H9 (cell line): ENCODE measurements around the gene SLC5A12. TPM values are rescaled to one million over a fixed set of nuclear protein-coding genes. Genes with fewer than 3 reads are reported as not detected.

Experiments
- DNase-seq: peaks from one replicate; pipeline ENCODE4 v3.0.0-alpha.2; 2017
- H2AFZ ChIP-seq: one replicate; pipeline ENCODE4 v1.6.1; 2013; ENCODE audit warnings: mild to moderate bottlenecking, low read length, control low read depth, moderate library complexity
- H2AK5ac ChIP-seq: 2 replicates; pipeline ENCODE4 v1.6.1; 2013; ENCODE audit warnings: low read length, control low read depth, mixed read lengths; ENCODE audit not compliant: insufficient read length
- H2BK120ac ChIP-seq: one replicate; pipeline ENCODE4 v1.6.1; 2013; ENCODE audit warnings: low read depth, mild to moderate bottlenecking, low read length, control low read depth, inconsistent platforms; ENCODE audit not compliant: poor library complexity, severe bottlenecking
- H2BK12ac ChIP-seq: 2 replicates; pipeline ENCODE4 v1.6.1; 2013; ENCODE audit warnings: low read length, control low read depth, mixed read lengths, low read depth; ENCODE audit not compliant: insufficient read length
- H2BK15ac ChIP-seq: 2 replicates; pipeline ENCODE4 v1.6.1; 2013; ENCODE audit warnings: low read depth, low read length, control low read depth
- H2BK20ac ChIP-seq: one replicate; pipeline ENCODE4 v1.6.1; 2013; ENCODE audit warnings: low read depth, mild to moderate bottlenecking, low read length, control low read depth, inconsistent platforms; ENCODE audit not compliant: poor library complexity, severe bottlenecking
- H2BK5ac ChIP-seq: 2 replicates; pipeline ENCODE4 v1.6.1; 2013; ENCODE audit warnings: low read length, control low read depth, mixed read lengths; ENCODE audit not compliant: insufficient read length
- H3K14ac ChIP-seq: 2 replicates; pipeline ENCODE4 v1.6.1; 2013; ENCODE audit warnings: low read length, control low read depth; ENCODE audit not compliant: insufficient read depth
- H3K18ac ChIP-seq: 2 replicates; pipeline ENCODE4 v1.6.1; 2013; ENCODE audit warnings: low read depth, mild to moderate bottlenecking, mixed read lengths, low read length, control low read depth; ENCODE audit not compliant: insufficient read length
- H3K23ac ChIP-seq: 2 replicates; pipeline ENCODE4 v1.6.1; 2013; ENCODE audit warnings: low read length, control low read depth, mixed read lengths, low read depth; ENCODE audit not compliant: insufficient read length
- H3K23me2 ChIP-seq: 2 replicates; pipeline ENCODE4 v1.6.1; 2013; ENCODE audit warnings: low read depth, mild to moderate bottlenecking, mixed read lengths, low read length, control low read depth; ENCODE audit not compliant: insufficient read length, poor library complexity, severe bottlenecking
- H3K27ac ChIP-seq: 2 replicates; pipeline ENCODE4 v1.5.1; 2013; ENCODE audit warnings: low read length, control low read depth, mixed read lengths, low read depth; ENCODE audit not compliant: insufficient read length
- H3K27me3 ChIP-seq: 2 replicates; pipeline ENCODE4 v1.6.1; 2013; ENCODE audit warnings: low read length, control low read depth, inconsistent platforms; ENCODE audit not compliant: insufficient read depth
- H3K4ac ChIP-seq: 2 replicates; pipeline ENCODE4 v1.6.1; 2013; ENCODE audit warnings: low read depth, mild to moderate bottlenecking, control low read depth, inconsistent platforms, low read length, moderate library complexity
- H3K4me1 ChIP-seq: 2 replicates; pipeline ENCODE4 v1.6.1; 2013; ENCODE audit warnings: low read length, control low read depth, inconsistent platforms; ENCODE audit not compliant: insufficient read depth
- H3K4me2 ChIP-seq: 2 replicates; pipeline ENCODE4 v1.6.1; 2013; ENCODE audit warnings: low read length, control low read depth, mixed read lengths; ENCODE audit not compliant: insufficient read length, insufficient read depth
- H3K56ac ChIP-seq: 2 replicates; pipeline ENCODE4 v1.6.1; 2013; ENCODE audit warnings: low read depth, mild to moderate bottlenecking, mixed read lengths, low read length, control low read depth; ENCODE audit not compliant: insufficient read length
- H3K79me1 ChIP-seq: 2 replicates; pipeline ENCODE4 v1.6.1; 2013; ENCODE audit warnings: low read depth, mild to moderate bottlenecking, moderate library complexity, low read length, control low read depth, inconsistent platforms; ENCODE audit not compliant: insufficient read depth, poor library complexity, severe bottlenecking
- H3K79me2 ChIP-seq: 2 replicates; pipeline ENCODE4 v1.6.1; 2013; ENCODE audit warnings: low read length, control low read depth, inconsistent platforms; ENCODE audit not compliant: insufficient read depth
- H3K9ac ChIP-seq: 2 replicates; pipeline ENCODE4 v1.6.1; 2013; ENCODE audit warnings: low read length, control low read depth, mixed read lengths; ENCODE audit not compliant: insufficient read length; ENCODE audit errors: extremely low read depth
- H3K9me3 ChIP-seq: one replicate; pipeline ENCODE4 v1.6.1; 2013; ENCODE audit warnings: low read depth, low read length, inconsistent platforms; ENCODE audit not compliant: control insufficient read depth
- H3T11ph ChIP-seq: one replicate; pipeline ENCODE4 v1.6.1; 2013; ENCODE audit warnings: mild to moderate bottlenecking, low read length, control low read depth, inconsistent platforms
- H4K20me1 ChIP-seq: one replicate; pipeline ENCODE4 v1.6.1; 2013; ENCODE audit not compliant: control insufficient read depth, insufficient read length, insufficient read depth
- H4K5ac ChIP-seq: 2 replicates; pipeline ENCODE4 v1.6.1; 2013; ENCODE audit warnings: low read depth, mild to moderate bottlenecking, mixed read lengths, low read length, control low read depth; ENCODE audit not compliant: insufficient read length
- H4K8ac ChIP-seq: replicated peaks from 2 replicates; pipeline ENCODE4 v1.6.1; 2013; ENCODE audit warnings: low read length, control low read depth, mixed read lengths, low read depth; ENCODE audit not compliant: insufficient read length
- H4K91ac ChIP-seq: 2 replicates; pipeline ENCODE4 v1.6.1; 2013; ENCODE audit warnings: low read depth, mild to moderate bottlenecking, moderate library complexity, mixed read lengths, low read length, control low read depth; ENCODE audit not compliant: insufficient read length
- H3K27ac Mint-ChIP-seq, 3 experiments: 2 replicates in 2 of 3; 3 replicates in 1 of 3; pipeline ENCODE4 v1.8.0; 2020 to 2021; ENCODE audit warnings: mixed read lengths in 3 of 3, mild to moderate bottlenecking in 1 of 3, moderate library complexity in 1 of 3
- H3K27me3 Mint-ChIP-seq: 2 replicates; pipeline ENCODE4 v1.8.0; 2021; ENCODE audit warnings: low read depth, mild to moderate bottlenecking, moderate library complexity, mixed read lengths
- H3K36me3 Mint-ChIP-seq, 3 experiments: 2 replicates in 2 of 3; 3 replicates in 1 of 3; pipeline ENCODE4 v1.8.0; 2020 to 2021; ENCODE audit warnings: low read depth in 3 of 3, mixed read lengths in 3 of 3; ENCODE audit not compliant: insufficient read depth in 1 of 3
- H3K4me1 Mint-ChIP-seq, 2 experiments: 2 replicates each; pipeline ENCODE4 v1.8.0; 2020; ENCODE audit warnings: mixed read lengths in 2 of 2
- H3K4me3 Mint-ChIP-seq, 2 experiments: 2 replicates in 1 of 2; 3 replicates in 1 of 2; pipeline ENCODE4 v1.8.0; 2020 to 2021; ENCODE audit warnings: mild to moderate bottlenecking in 2 of 2, mixed read lengths in 2 of 2, moderate library complexity in 1 of 2
- H3K9me3 Mint-ChIP-seq, 2 experiments: 2 replicates in 1 of 2; 3 replicates in 1 of 2; pipeline ENCODE4 v1.8.0; 2020; ENCODE audit warnings: mild to moderate bottlenecking in 2 of 2, mixed read lengths in 2 of 2, moderate library complexity in 1 of 2
- CTCF ChIP-seq: fragments of 200-600 bp; sonication (generic); conservative IDR thresholded peaks from 3 replicates; pipeline ENCODE4 v1.8.0; 2021; ENCODE audit warnings: antibody characterized with exemption, mild to moderate bottlenecking
- WGBS: extraction: QIAGEN DNeasy Blood & Tissue Kit; methylation state at CpG from one replicate; pipeline ENCODE4 v1.1.7; 2013; ENCODE audit warnings: missing lambda C conversion rate, low lambda C conversion rate, mixed read lengths; ENCODE audit not compliant: insufficient read length; ENCODE audit errors: extremely low coverage; 5-methylcytosine and 5-hydroxymethylcytosine counted together
- total RNA-seq: library from RNA; stranded (reverse); gene quantifications from 2 replicates; pipeline ENCODE4 v1.2.1, GENCODE V29; 2021

The SLC5A12 gene
- total RNA-seq, 1 experiment from 2014 or later: 2.7 TPM

- Mint-ChIP-seq H3K27me3 (no peaks in the 10 kb centered on the region), H3K27ac (no peak overlapping the region), H3K4me3 (no peak overlapping the region), H3K4me1 (no peaks in the 10 kb centered on the region), H3K9me3 (peaks cover 0 to 4% of the 10 kb centered on the region in 2 experiments; a peak in 3 of 5 replicates), H3K36me3 (no peaks in the 10 kb centered on the region; a peak in 1 of 7 replicates)
- Histone ChIP-seq H2AFZ (no peak overlapping the region), H3K23ac (no peak overlapping the region), H3K14ac (no peak overlapping the region), H2BK15ac (no peak overlapping the region), H3K79me2 (no peaks in the 10 kb centered on the region), H3K18ac (no peak overlapping the region), H2BK5ac (no peak overlapping the region), H3K23me2 (no peaks in the 10 kb centered on the region), H2BK20ac (no peak overlapping the region), H3K4ac (no peak overlapping the region), H3K9ac (no peak overlapping the region), H3K56ac (no peak overlapping the region), H2BK12ac (no peak overlapping the region), H4K8ac (no peak overlapping the region), H2AK5ac (no peak overlapping the region), H4K91ac (no peak overlapping the region), H3K9me3 (no peaks in the 10 kb centered on the region), H3K79me1 (no peaks in the 10 kb centered on the region), H3K4me1 (no peaks in the 10 kb centered on the region), H3K4me2 (no peak overlapping the region), H2BK120ac (no peak overlapping the region), H4K20me1 (no peaks in the 10 kb centered on the region), H3K27ac (no peak overlapping the region), H3T11ph (no peak overlapping the region), H3K27me3 (no peaks in the 10 kb centered on the region), H4K5ac (no peak overlapping the region)
- TF ChIP-seq CTCF: no peak
- WGBS: no CpG with 5 or more reads among the region's 4 CpGs
- no peak for DNase-seq
Observed at GRCh38 chr11:26730414-26731083, 8.7 kb upstream of the SLC5A12 start.
